GM18499 (cell line): Measurements from ENCODE around the gene ECHDC1.
"Not testable (repeated sequence)": the region's sequence is repeated elsewhere in the genome, so short reads cannot be mapped to it uniquely, and the experiment has no call there.

Source experiments
- ATAC-seq: cut with Tn5 transposase; IDR thresholded peaks from one replicate; pipeline ENCODE4 v1.9.1; 2021; ENCODE audit warnings: moderate number of reproducible peaks; ENCODE audit not compliant: insufficient read depth, unreplicated experiment

Gene ECHDC1

DNA sequence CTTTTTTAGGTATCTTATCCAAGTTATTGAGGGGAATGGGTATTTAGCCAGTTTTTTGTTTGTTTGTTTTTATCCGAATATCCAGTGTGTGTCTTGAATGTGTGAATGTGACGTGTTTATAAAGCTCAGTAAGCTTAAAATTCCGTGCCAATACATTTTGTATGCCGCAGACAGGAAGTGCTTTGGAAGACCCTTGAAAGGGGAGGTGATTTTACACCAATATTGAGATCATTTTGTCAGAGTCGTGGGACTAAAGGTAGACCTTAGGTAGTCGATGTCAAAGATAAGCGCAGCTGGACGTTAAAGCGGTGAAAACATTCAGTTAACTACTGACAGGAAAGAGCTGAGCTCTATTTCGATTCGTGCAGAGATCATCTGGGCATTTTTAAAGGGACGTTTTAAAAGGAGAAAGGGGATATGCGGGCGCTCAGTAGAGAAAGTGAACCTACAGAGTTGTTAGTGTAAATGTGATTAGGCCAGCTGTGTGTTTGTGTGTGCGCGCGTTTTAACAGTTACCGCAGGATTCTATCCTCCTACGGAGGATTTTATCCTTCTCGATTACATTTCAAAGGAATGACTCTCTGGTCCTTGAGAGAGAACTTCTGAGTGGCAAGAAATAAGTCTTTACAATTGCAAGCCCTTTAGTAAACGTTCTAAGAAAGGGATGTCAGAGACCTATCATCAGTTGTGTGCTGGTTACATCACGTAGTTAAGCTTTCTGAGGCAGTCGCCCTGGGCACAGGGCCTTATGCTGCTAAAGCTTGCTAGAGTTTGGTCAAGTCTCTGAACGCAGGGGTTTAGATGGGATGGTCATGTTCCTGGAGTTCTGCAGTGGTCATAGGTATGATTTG lies 625 bp upstream of the ECHDC1 start:
- no peak for ATAC-seq

- ATAC-seq = no peak
Measured at GRCh38 chr6:127342296-127342945, 988 bp downstream of the ECHDC1 start.

DNA sequence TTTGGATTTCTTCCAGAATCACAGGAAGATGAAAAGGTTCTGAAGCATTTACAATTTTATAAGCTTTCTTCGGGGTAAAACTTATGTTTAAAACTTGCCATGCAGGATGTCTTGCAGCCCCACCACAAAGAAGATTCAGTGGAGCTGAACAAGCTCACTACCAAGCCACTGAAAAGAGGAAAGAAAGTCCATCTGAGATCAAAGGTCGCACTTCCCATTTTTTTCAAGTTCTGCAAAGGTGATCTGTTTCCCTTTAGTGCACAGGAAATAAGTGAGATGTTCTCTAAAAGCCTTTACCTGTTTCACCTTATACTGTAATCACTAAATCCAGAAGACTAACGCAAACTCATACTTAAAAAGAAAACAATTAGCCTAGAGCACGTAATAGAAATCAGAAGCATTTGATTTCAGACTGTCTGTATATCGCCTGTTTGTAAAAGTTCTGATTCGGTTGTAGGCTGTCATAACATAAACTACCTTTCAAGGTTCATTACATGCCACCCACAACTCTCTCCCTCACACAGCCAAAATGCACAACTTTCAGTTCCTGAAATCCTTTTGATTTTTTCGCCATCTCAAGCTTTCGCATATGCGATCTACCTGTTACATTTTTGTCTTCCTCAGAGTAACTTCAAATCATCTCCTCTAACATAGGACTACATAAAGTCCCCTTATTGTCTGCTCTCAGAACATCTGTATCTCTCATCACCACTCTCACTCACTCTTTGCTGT lies 1.8 kb downstream of the ECHDC1 start:
- ATAC-seq = peak; percentile 29

DNA sequence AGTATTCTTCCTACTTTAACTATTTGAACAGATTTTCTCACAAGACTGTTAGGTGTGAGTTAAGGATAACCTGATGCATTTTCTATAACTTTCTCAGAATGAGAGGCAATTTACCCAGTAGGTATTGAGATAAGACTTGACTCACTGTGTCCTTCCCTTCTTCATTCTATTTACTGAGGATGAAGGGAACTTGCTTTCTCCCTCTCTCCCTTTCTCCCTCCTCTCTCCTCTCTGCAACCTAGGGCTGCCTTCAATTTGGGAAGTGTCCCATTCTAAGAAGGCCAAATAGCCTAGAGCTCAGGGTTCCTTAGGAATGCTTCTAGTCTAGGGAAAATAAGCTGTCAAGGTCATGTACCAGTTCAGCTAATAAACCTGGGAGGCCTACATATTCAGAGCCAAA lies 3.2 kb downstream of the ECHDC1 start:
- no peak for ATAC-seq

DNA sequence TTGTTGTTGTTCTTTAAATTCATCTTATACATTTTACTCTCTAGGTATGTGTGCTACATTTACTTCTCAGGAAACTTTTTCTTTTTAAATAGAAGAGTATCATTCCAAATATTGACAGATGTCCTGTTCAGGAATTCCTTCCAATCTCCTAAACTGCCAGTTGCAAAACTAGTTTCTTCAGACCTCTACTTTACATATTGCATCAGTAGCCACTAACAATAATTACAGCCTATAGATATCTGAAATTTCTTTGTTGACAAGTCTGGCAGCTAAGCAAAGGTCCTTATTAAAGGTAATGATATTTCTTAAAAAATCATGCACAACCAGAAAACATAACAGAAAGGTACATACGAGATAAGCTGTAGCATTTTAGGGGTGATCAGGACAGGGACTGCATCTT lies 4.5 kb downstream of the ECHDC1 start:
- ATAC-seq = no peak

DNA sequence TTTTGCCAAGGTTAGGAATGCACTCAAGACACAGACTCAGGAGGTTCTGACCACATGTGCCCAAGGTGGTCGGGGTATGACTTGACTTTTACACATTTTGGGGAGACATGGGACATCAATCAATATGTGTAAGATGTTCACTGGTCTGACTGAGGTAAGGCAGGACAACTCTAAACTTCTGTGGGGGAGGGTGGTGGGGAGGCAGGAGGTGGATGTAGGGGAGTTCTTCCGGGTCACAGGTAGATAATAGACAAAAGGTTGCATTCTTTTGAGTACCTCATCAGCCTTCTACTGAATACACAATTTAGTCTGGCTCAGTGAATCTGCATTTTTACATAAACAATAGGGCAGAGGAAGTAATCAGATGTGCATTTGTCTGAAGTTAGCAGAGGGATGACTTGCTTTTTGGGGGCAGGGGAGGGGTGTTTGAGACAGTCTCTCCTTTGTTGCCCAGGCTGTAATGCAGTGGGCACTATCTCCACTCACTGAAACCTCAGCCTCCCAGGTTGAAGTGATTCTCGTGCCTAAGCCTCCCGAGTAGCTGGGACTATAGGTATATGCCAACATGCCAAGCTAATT lies 10.9 kb downstream of the ECHDC1 start:
- no peak for ATAC-seq

- not testable (repeated sequence) for ATAC-seq
Measured at GRCh38 chr6:127331256-127331655, 12.2 kb downstream of the ECHDC1 start.

GRCh38 chr6:127328043-127328609 lies 15.3 kb downstream of the ECHDC1 start:
- ATAC-seq = no peak

DNA sequence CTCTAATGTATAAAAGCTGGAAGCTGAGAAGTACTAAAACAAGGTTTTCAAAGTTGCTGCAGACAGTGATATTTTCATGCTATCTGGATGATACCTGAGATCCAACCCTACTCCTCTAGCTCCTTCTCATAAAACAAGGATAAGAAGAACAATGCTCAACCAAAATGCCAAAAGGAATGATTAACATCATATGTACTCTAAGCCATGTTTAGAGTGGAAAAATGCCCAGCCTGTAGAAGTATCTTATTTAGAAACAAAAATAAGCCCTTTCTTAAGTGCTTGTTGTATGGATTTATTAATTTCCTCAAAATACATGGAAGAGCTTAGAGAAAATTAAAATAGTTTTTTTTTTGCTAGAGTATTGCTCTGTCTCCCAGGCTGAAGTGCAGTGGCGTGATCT lies 23.7 kb downstream of the ECHDC1 start:
- ATAC-seq = no peak

GRCh38 chr6:127317388-127318128 lies 25.9 kb downstream of the ECHDC1 start:
- no peak for ATAC-seq

DNA sequence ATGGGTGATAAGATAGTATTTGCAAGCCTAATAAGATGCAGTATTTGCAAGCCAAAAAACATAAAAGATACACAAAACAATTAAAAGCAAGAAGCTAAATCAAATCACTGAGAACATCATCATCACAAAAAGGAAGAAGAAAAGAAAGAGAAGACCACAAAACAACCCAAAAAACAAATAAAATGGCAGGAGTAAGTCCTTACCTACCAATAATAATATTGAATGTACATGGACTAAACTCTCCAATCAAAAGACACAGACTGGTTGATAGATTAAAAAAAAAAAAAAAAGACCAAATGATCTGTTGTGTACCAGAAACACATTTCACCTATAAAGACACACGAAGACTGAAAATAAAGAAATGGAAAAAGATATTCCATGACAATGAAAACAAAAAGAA lies 37.7 kb downstream of the ECHDC1 start:
- no peak for ATAC-seq

DNA sequence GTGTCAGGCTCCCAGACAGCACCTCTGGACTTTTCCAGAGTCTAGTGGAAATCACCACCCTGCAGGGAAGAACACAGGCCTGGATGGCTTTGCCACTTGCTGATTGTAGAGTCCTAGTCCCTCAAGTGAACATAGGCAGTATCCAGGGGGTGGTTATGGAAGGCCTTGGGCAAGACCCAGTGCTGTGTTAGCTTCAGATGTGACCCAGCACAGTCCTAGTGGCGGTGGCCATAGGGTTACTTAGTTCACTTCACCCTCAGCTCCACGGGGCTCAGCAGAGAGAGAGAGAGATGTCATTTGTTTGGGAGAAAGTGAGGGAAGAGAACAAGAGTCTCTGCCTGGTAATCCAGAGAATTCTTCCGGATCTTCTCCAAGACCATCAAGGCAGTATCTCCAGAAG lies 39.5 kb downstream of the ECHDC1 start:
- no peak for ATAC-seq

DNA sequence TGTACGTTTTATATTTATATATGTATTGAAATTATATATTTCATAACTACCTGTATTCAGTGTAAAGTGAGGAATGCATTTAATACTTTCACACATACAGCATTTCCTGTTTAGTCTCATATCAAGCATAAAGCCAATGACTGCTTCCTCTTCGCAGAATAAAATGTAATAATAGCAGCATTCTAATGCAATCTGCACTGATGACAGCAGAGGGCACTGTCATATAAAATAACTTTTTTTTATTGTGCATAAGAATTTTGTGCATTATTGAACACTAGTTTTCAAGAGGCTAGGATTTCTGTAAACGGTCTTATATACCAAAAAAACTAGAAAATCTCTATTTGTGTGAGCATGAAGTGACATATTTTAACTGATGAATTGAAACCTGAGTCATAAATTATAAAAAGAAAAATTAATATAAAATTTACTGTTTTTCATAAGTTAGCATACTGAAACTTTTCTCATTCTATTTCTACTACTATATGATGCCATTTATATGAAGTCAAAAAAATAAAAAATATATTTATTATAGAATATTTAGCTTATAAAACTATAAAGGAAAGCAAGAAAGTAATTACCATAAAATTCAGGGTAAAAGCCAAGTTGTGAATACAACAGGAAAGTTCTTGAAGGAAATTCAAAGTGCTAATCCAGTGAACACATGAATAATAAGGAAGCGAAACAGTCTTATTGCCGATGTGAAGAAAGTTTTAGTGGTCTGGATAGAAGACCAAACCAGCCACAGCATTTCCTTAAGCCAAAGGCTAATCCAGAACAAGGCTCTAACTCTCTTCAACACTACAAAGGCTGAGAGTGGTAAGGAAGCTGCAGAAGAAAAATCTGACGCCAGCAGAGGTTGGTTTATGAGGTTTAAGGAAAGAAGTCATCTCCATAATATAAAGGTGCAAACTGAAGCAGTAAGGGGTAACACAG lies 40.4 kb downstream of the ECHDC1 start:
- peak; percentile 84 for ATAC-seq

- ATAC-seq = no peak
Measured at GRCh38 chr6:127301199-127301700, 42.2 kb downstream of the ECHDC1 start.

DNA sequence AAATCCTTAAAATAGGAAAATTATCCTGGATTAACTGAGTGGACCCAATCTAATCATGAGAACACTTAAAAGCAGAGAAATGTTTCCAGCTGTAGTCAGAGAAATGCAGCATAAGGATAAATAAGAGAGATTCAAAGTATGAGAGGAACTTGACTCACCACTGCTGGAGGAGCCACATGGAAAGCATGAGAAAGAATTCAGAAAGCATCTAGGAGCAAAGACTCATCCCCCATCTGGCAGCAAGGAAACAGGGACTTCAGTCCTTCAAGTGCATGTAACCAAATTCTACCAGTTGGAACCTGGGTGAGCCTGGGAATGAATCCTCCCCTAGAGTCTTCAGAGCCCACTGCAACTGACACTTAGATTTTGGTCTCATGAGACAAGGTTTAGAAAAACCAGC lies 43.0 kb downstream of the ECHDC1 start:
- no peak for ATAC-seq

GRCh38 chr6:127299522-127300240 lies 43.7 kb downstream of the ECHDC1 start:
- no peak for ATAC-seq

DNA sequence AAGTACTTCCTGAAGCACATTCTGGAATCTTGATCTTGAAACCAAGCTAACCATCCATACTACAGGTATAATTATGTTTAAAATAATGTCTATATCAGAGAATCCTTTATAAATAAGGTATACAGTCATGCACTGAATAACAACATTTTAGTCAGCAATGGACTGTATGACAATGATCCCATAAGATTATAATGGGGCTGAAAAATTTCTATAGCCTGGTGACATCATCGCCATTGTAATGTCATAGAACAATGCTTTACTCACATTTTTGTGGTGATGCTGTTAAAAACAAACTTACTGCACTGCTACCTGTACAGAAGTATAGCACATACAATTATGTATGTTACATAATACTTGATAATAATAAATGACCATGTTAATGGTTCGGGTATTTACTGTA lies 44.9 kb downstream of the ECHDC1 start:
- ATAC-seq = no peak

DNA sequence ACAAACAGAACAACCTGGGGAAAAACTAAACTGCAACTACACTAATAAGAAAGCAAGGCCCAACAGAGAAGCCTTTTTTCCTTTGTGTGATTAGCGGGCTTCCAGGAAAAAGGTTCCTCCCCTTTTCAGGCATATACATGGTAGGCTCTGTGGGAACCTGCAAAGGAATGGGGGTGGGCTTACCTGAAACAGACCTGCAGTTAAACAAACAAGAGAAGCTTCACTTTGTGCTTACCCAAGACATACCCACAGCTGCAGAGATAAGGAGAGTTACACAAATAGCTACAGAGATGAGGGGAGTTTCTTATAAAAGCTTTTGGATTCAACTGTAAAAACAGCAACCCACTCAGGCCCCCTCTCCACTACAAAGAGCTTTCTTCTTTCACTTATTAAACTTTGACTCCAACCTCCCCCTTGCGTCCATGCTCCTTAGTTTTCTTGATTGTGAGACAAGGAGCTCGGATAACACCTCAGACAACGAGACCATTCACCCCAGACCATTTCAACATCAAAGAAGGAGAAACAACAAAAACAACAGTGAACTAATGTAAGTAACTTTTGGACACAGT lies 45.8 kb downstream of the ECHDC1 start:
- no peak for ATAC-seq
